DMS114 treated with DMSO at 0.1 percent for 48 hours (cell line): ENCODE results near the gene YWHAE.
A peak's percentile ranks its signal among the peaks of the same experiment; 100 is the strongest.
"Not testable (repeated sequence)": the region's sequence is repeated elsewhere in the genome, so short reads cannot be mapped to it uniquely, and the experiment has no call there.

Experiments used
- DNase-seq: peaks from one replicate; lab custom pipeline; 2025; ENCODE audit not compliant: unreplicated experiment; lab: John Stamatoyannopoulos, UW

Gene YWHAE

GRCh38 chr17:1399679-1400512, at the start of gene YWHAE:
YWHAE (minus strand) TSS chr17:1400222; CDS start chr17:1400110, 112 bp downstream.
- peak; percentile 87 for DNase-seq

GRCh38 chr17:1449412-1449967, 49.5 kb upstream of the YWHAE start:
- DNase-seq = no peak

GRCh38 chr17:1447052-1447451, 47.0 kb upstream of the YWHAE start:
- DNase-seq = no peak

GRCh38 chr17:1446201-1446600, 46.2 kb upstream of the YWHAE start:
- DNase-seq = no peak

- not testable (repeated sequence) for DNase-seq
Observed at GRCh38 chr17:1445695-1446094, 45.7 kb upstream of the YWHAE start.

- DNase-seq = not testable (repeated sequence)
Observed at GRCh38 chr17:1442721-1443120, 42.7 kb upstream of the YWHAE start.

- DNase-seq = no peak
Observed at GRCh38 chr17:1442187-1442586, 42.2 kb upstream of the YWHAE start.

GRCh38 chr17:1440921-1441320, 40.9 kb upstream of the YWHAE start:
- no peak for DNase-seq

- no peak for DNase-seq
Observed at GRCh38 chr17:1438593-1439083, 38.6 kb upstream of the YWHAE start.

- DNase-seq = no peak
Observed at GRCh38 chr17:1435326-1435725, 35.3 kb upstream of the YWHAE start.

- no peak for DNase-seq
Observed at GRCh38 chr17:1434150-1434549, 34.1 kb upstream of the YWHAE start.

- no peak for DNase-seq
Observed at GRCh38 chr17:1431631-1432104, 31.6 kb upstream of the YWHAE start.

- DNase-seq = no peak
Observed at GRCh38 chr17:1423456-1424135, 23.6 kb upstream of the YWHAE start.

GRCh38 chr17:1422885-1423284, 22.9 kb upstream of the YWHAE start:
- DNase-seq = no peak

- DNase-seq = no peak
Observed at GRCh38 chr17:1421470-1421869, 21.4 kb upstream of the YWHAE start.

- DNase-seq = no peak
Observed at GRCh38 chr17:1420981-1421380, 21.0 kb upstream of the YWHAE start.

- DNase-seq = no peak
Observed at GRCh38 chr17:1420163-1420562, 20.1 kb upstream of the YWHAE start.

- DNase-seq = not testable (repeated sequence)
Observed at GRCh38 chr17:1418476-1418875, 18.5 kb upstream of the YWHAE start.

GRCh38 chr17:1416414-1416813, 16.4 kb upstream of the YWHAE start:
- DNase-seq = no peak

- DNase-seq = no peak
Observed at GRCh38 chr17:1414634-1415033, 14.6 kb upstream of the YWHAE start.

GRCh38 chr17:1414001-1414574, 14.1 kb upstream of the YWHAE start:
- DNase-seq = no peak
